Measurements from ENCODE around the gene BANP.
"Not testable (repeated sequence)": the region's sequence is repeated elsewhere in the genome, so short reads cannot be mapped to it uniquely, and the experiment has no call there.

Gene BANP, protein sequence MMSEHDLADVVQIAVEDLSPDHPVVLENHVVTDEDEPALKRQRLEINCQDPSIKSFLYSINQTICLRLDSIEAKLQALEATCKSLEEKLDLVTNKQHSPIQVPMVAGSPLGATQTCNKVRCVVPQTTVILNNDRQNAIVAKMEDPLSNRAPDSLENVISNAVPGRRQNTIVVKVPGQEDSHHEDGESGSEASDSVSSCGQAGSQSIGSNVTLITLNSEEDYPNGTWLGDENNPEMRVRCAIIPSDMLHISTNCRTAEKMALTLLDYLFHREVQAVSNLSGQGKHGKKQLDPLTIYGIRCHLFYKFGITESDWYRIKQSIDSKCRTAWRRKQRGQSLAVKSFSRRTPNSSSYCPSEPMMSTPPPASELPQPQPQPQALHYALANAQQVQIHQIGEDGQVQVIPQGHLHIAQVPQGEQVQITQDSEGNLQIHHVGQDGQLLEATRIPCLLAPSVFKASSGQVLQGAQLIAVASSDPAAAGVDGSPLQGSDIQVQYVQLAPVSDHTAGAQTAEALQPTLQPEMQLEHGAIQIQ

DNA sequence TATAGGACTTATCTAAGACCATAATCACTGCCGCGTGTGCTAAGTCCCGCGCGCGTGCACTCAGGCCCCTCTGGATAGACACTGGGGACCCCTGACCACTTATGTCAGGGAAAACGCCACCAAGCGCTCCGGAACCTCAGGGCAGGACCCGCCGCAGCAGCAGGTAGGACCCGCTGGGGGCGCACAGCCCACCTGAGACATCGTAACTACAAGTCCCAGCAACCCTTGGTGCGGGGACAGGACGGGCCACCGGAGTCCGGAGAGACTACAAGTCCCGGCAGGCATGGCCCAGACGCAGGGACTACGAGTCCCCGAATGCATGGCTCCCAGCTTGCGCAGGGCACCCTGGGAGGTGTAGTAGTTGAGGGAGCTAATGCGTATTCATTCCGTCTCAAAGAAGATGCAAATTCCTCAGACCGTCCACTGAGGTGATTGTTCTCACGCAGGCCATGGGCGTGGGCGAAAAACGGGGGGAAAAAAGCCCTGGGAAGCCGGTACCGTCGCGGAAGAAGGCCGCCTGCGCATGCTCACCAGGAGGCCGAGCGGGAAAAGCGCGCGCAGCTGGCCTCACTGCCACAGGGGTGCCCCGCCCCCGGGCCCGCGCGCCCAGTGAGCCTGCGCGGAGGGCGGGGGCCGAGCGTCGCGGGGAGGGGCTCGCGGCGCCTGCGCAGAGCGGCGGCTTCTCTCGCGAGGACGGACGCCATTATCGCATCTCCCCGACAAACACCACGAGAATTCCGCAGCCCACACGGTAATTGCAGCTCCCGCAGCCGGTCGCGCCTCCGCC lies at the start of gene BANP:
TSS of gene BANP (plus strand) at position 670 of the 787 bp plus-strand sequence. CDS start 23,682 bp downstream, outside the sequence.
- Histone ChIP-seq H3K36me3 (replicated peaks) (peaks cover 23% of the 10 kb centered on the region), H3K4me3 (peak within 1 kb of the TSS; percentile 91), H3K9me3 (no peaks in the 10 kb centered on the region), H3K27me3 (ENCODE audit: low read depth) (no peaks in the 10 kb centered on the region), H3K4me1 (peaks cover 12% of the 10 kb centered on the region)
- in situ Hi-C loops (cut with MboI; ENCODE audit: low sequenced_read_pairs): no loop called here
- peak; percentile 95 to 97 for DNase-seq (ENCODE audit: low spot score in 2 of 2)

DNA sequence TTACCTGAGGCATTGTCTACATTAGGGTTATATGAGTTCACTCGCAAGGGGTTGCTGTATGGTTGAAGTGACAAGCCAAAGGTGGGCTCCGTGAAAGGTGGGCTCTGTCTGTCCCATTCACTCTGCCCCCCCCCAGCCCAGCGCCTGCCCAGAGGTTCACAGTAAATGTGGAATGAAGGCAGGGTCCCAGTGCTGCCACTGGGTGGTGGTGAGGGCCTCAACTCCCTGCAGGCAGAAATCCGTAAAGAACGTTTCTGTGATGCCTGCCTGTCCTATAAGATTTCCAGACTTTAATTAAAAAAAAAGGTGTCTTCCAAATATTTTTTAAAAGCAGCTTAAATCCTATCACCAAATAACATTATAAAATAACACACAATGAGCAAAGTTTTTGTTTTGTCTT lies 46.3 kb upstream of the BANP start:
- DNase-seq (ENCODE audit: low spot score in 2 of 2); H3K4me1 ChIP-seq; H3K4me3 ChIP-seq; H3K9me3 ChIP-seq; H3K36me3 ChIP-seq (replicated peaks); in situ Hi-C loops (cut with MboI; ENCODE audit: low sequenced_read_pairs); H3K27me3 ChIP-seq (ENCODE audit: low read depth): not testable (repeated sequence)

DNA sequence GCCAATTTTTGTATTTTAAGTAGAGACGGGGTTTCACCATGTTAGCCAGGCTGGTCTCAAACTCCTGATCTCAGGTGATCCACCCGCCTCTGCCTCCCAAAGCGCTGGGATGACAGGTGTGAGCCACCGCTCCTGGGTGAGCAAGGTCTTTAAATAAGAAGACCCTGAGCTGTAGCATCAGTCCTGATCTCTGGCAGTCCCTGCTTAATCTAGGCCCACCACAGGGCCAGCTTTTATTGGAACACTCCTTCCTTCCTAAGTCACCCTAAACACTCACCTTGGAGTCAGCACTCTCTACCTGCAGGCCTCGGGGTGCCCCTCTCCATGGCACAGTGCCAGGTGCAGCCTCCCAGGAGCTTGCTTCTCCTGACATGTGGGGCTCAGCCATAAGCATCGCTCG lies 45.7 kb upstream of the BANP start:
- H3K36me3 ChIP-seq (replicated peaks); H3K27me3 ChIP-seq (ENCODE audit: low read depth); in situ Hi-C loops (cut with MboI; ENCODE audit: low sequenced_read_pairs); DNase-seq (ENCODE audit: low spot score in 2 of 2); H3K4me3 ChIP-seq; H3K9me3 ChIP-seq; H3K4me1 ChIP-seq: not testable (repeated sequence)

DNA sequence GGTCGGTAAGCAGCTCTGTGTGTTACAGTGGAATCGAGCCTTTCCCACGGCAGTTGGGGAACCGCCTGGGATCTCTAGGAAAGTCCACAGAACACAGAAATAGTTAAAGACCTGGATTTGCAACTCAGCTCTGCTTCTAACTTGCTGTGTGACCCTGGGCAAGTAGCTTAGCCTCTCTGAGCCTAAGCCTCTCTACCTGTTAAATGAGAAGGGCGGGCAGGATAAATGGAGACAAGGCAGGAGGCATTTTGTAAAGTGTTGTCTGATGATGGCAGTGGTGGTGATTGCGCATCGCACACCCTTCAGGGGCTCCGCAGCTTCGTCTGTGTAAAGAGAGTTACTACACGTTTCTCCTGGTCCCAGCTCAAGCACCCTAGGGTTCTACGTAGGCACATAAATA lies 43.1 kb upstream of the BANP start:
- H3K36me3 ChIP-seq (replicated peaks); H3K27me3 ChIP-seq (ENCODE audit: low read depth); H3K9me3 ChIP-seq; in situ Hi-C loops (cut with MboI; ENCODE audit: low sequenced_read_pairs); DNase-seq (ENCODE audit: low spot score in 2 of 2); H3K4me1 ChIP-seq; H3K4me3 ChIP-seq: not testable (repeated sequence)

DNA sequence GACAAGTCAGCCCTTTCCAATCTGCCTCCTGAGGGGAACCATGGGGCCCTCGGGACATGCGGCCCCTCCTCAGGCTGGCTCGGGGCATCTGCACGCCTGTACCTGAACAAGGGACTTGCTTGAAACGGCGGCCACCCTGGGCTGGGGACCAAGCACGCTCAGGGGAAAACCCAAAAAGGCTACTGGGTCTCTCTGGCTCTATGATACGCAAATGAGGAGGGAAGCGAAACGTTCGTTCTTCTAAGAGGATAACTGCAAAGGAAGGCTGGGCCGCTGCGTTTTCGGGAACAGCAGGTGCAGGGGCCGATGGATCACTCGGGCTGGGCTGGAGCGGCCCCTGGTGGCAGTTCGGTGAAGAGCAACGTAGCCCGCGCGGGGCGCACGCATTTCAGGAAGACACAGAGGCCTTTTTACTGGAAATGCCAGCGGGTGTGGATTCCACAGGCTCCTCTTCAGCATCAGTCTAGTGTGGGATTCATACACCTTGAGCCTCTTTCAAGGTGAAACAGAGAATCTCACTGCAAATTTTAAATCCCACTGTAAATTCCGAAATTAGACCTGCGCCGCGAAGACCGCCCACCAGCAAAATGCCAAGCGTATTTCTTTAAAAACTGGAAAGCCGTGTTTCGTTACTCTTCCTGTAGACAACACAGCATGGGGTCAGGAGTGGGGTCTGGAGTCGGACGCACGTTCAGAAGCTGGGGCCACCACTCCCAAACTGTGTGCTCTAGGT lies 41.9 kb upstream of the BANP start:
- H3K9me3 ChIP-seq; H3K4me1 ChIP-seq; H3K36me3 ChIP-seq (replicated peaks); H3K27me3 ChIP-seq (ENCODE audit: low read depth); H3K4me3 ChIP-seq; in situ Hi-C loops (cut with MboI; ENCODE audit: low sequenced_read_pairs): not testable (repeated sequence)
- DNase-seq (ENCODE audit: low spot score in 2 of 2): peak; percentile 57 to 88

DNA sequence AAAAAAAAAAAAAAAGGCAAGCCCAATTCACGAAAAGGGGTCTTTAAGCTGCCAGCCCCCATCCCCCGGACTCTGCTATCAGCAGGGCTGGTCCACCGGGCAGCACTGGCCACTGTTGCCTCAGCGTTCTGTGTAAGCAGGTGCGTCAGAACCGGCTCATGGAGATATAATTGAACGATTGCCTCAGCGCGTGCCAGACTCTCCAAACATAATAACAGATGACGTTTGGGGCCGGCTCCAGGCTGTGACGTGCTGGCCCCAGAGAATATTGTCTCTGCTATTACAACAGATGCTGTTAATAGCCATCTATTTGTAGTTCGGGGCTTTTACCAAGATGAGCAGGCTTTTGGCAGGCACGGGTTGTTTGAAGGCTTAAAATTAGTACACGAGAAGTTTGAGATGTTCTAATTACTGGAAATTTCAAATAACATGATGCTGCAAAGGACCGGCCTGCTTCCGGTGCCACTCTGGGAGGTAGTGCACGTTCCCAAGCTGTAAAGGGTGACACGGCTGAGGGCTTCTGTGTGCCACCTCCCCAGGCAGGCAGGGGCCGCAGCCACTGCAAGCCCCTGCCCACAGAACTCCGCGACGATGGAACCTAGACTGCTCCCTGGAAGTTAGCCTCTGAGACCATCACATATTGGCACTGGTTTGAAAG lies 40.0 kb upstream of the BANP start:
- in situ Hi-C loops (cut with MboI; ENCODE audit: low sequenced_read_pairs); DNase-seq (ENCODE audit: low spot score in 2 of 2): not testable (repeated sequence)

DNA sequence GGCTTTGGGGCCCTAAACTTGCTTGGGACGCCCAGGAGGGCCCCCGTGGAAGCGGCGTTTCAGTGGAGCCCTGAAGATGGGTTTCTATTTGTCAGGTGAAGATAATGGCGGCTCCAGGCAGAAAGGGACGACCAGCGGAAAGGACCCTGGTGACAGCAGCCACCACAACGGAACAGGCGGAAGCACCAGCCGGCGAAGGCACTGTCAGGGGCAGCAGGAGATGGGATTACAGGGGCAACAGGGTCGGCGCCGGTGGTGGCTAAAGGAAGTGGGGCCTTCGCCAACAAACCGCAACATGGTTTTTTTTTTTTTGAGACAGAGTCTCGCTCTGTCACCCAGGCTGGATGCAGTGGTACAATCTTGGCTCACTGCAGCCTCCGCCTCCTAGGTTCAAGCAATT lies 38.5 kb upstream of the BANP start:
- H3K36me3 ChIP-seq (replicated peaks); H3K27me3 ChIP-seq (ENCODE audit: low read depth); H3K9me3 ChIP-seq; in situ Hi-C loops (cut with MboI; ENCODE audit: low sequenced_read_pairs); DNase-seq (ENCODE audit: low spot score in 2 of 2); H3K4me3 ChIP-seq; H3K4me1 ChIP-seq: not testable (repeated sequence)

More for the DNA sequence above, 40.0 kb upstream of the BANP start:
- H3K36me3 ChIP-seq (replicated peaks); H3K4me1 ChIP-seq; H3K4me3 ChIP-seq; H3K27me3 ChIP-seq (ENCODE audit: low read depth); H3K9me3 ChIP-seq: not testable (repeated sequence)

DNA sequence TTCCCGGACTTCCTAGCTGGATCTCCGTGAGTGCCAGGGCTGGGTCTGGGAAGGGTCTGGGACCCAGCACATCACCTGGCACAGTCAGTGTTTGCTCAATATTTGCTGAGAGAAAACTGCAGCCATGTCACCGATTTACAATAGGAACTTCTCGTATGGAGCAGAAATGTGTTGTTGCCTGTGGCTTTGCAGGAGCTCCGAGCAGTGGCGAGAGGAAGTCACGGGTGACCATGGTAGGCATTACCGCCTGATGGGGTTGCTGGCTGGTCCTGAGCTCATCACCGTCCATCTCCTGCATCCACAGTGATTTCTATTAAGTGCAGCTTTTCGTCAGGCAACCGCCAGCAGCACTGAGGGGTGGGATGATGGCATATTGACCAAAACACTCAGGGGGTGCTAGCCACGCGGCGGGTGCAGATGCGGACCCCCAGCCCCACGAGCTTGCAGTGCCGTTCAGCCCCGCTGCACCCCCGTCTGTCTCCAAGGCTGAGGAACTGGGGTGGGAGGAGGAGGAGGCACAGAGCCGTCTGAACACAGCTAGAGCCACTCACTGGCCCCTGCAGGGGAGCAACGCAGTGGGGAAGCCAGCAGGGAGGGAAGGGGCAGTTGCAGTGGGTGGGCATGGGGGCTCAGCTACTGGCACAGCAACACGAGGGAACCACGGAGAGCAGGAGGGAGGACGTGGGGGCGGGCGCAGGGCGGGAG lies 37.1 kb upstream of the BANP start:
- H3K4me3 ChIP-seq; H3K4me1 ChIP-seq; H3K27me3 ChIP-seq (ENCODE audit: low read depth); in situ Hi-C loops (cut with MboI; ENCODE audit: low sequenced_read_pairs); H3K9me3 ChIP-seq; DNase-seq (ENCODE audit: low spot score in 2 of 2); H3K36me3 ChIP-seq (replicated peaks): not testable (repeated sequence)

DNA sequence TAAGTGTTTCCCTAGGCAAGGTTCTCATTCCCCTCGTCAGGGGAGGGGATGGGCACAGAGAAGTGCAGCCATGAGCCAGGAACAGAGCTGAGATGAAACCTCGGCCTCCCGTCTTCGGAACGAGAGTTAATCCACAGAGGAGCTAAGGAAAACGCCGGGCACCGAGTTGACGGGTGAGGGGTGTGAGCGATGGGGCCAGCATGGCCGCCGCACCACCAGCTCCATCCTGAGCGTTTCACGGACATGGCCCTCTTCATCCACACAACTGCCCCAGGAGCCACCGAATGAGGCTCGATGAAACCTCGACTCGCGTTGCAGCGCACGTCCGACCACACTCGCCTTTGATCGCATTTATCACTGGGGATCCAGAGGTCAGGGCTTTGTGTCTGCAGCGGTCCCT lies 36.4 kb upstream of the BANP start:
- in situ Hi-C loops (cut with MboI; ENCODE audit: low sequenced_read_pairs): no loop called here
- Histone ChIP-seq H3K27me3 (ENCODE audit: low read depth) (no peaks in the 10 kb centered on the region), H3K9me3 (no peaks in the 10 kb centered on the region), H3K4me3 (no peak overlapping the region), H3K36me3 (replicated peaks) (no peaks in the 10 kb centered on the region), H3K4me1 (no peaks in the 10 kb centered on the region)
- DNase-seq (ENCODE audit: low spot score in 2 of 2): no peak

DNA sequence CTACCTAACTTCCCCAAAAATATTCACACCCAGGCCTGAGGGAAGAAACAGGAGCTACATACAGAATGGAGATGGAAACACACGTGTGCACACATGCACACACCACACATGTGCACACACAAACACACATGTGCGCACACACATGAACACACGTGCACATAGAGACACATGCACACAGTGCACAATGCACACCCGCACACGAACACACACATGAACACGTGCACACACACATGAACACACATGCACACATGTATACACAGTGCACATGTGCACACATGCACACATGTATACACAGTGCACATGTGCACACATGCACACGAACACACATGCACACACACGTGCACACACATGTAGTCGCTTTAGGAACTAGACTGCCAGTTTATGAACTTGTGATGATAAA lies 33.7 kb upstream of the BANP start:
- Histone ChIP-seq H3K9me3 (no peaks in the 10 kb centered on the region), H3K4me1 (no peaks in the 10 kb centered on the region), H3K4me3 (no peak overlapping the region), H3K27me3 (ENCODE audit: low read depth) (no peaks in the 10 kb centered on the region), H3K36me3 (replicated peaks) (no peaks in the 10 kb centered on the region)
- DNase-seq (ENCODE audit: low spot score in 2 of 2): no peak
- in situ Hi-C loops (cut with MboI; ENCODE audit: low sequenced_read_pairs): no loop called here

DNA sequence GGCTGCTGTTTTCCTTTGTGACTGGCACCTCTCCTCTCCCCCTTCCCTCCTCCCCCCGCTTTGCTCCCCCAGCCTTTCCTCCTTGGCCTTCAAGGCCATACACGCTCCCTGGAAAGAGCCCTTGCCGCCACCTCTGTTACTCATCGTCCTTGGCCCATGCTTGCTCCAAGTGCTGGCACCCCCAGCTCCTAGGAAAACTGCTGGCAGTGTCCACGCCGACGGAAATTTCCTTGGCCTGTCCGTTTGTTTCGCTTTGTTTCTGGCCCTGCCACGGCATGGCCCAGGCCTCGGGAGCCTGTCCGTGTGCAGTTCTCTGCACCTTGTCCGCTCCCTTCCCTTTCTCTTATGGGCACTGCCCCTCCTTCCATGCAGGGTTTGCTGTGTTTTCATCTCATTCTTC lies 32.9 kb upstream of the BANP start:
- DNase-seq (ENCODE audit: low spot score in 2 of 2): no peak
- no peaks in the 10 kb centered on the region for H3K27me3 ChIP-seq (ENCODE audit: low read depth)
- no peak overlapping the region for H3K4me3 ChIP-seq
- in situ Hi-C loops (cut with MboI; ENCODE audit: low sequenced_read_pairs): no loop called here
- H3K36me3 ChIP-seq (replicated peaks): no peaks in the 10 kb centered on the region
- H3K9me3 ChIP-seq: no peaks in the 10 kb centered on the region
- H3K4me1 ChIP-seq: no peaks in the 10 kb centered on the region

DNA sequence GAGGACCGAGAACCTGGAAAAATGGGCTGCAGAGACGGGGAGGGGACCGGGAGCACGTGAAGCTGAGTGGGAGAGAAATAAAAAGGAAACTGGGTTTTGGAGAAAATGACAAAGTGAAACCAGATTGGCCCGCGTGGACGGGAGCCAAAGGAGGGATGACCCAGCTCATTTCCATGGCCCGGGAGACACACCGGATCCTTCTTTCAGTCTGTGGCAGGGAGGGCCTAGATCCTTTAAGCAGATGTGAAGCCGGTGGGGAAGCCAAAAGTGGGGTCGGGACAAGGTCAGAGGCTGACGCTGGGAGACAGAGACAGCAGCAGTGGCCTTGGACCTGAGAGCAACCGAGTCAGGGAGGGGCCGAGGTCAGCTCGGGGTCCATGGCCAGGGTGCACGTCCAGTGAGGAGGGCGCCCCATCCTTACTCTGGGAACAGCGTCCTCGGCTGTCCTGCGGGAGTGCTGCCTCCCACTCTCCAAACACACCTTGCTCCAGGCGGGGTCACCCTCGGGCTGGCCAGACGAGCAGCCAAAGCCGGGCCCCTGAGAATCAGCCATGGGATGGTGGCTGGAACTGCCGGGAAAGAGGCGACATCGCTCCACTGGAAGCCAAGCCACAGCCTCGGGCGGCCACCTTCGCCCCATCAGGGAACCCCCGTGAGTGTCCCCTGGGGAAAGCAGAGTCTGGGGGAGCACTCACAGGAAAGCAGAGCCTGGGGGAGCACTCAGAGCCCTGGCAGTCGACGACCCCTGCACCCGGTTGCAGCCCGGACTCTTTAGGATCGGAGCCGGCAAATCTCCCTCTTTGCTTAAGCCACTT lies 32.2 kb upstream of the BANP start:
- DNase-seq (ENCODE audit: low spot score in 2 of 2): no peak
- Histone ChIP-seq H3K4me3 (no peak overlapping the region), H3K36me3 (replicated peaks) (no peaks in the 10 kb centered on the region), H3K9me3 (no peaks in the 10 kb centered on the region), H3K4me1 (no peaks in the 10 kb centered on the region), H3K27me3 (ENCODE audit: low read depth) (no peaks in the 10 kb centered on the region)
- in situ Hi-C loops (cut with MboI; ENCODE audit: low sequenced_read_pairs): no loop called here

Measured in HAP-1 (cell line).